Fibroblast of lung (primary cell): ENCODE results near the gene KRT16. TPM values are rescaled to one million over a fixed set of nuclear protein-coding genes. Genes with fewer than 3 reads are reported as not detected.

ENCODE experiments used
- DNase-seq, 2 donors: peaks; one replicate each; pipeline versions ENCODE4 v3.0.0 to v3.0.0-alpha.2; 2010; ENCODE audit warnings: low read depth in 2 of 2
- H2AFZ ChIP-seq: 2 replicates; pipeline ENCODE4 v1.5.1; 2012; ENCODE audit warnings: low read length, control low read depth, inconsistent platforms
- H3K27ac ChIP-seq: 2 replicates; pipeline ENCODE4 v1.5.1; 2011; ENCODE audit warnings: low read length, control low read depth; ENCODE audit not compliant: insufficient read depth
- H3K27me3 ChIP-seq: 2 replicates; pipeline ENCODE4 v1.5.1; 2011; ENCODE audit warnings: mild to moderate bottlenecking, low read length; ENCODE audit not compliant: control insufficient read depth, insufficient read depth
- H3K36me3 ChIP-seq: 2 replicates; pipeline ENCODE4 v1.5.1; 2011; ENCODE audit warnings: low read length; ENCODE audit not compliant: control insufficient read depth, insufficient read depth
- H3K4me1 ChIP-seq: 2 replicates; pipeline ENCODE4 v1.5.1; 2011; ENCODE audit warnings: low read length; ENCODE audit not compliant: control insufficient read depth, insufficient read depth; ENCODE audit errors: extremely low read depth
- H3K4me2 ChIP-seq: 2 replicates; pipeline ENCODE4 v1.5.1; 2011; ENCODE audit warnings: low read length, control low read depth; ENCODE audit not compliant: insufficient read depth; ENCODE audit errors: extremely low read depth
- H3K4me3 ChIP-seq, 4 experiments: fragments of 200-600 bp in 1 of 4; sonication (generic) in 1 of 4; replicated peaks in 1 of 4; 2 replicates each; pipeline ENCODE4 v1.5.1; 2011 to 2016; ENCODE audit warnings: low read length in 4 of 4, low read depth in 3 of 4, mild to moderate bottlenecking in 3 of 4, control low read depth in 2 of 4, inconsistent platforms in 1 of 4, mixed read lengths in 1 of 4; ENCODE audit not compliant: insufficient read depth in 1 of 4; ENCODE audit errors: control extremely low read depth in 1 of 4
- H3K79me2 ChIP-seq: 2 replicates; pipeline ENCODE4 v1.5.1; 2012; ENCODE audit warnings: mild to moderate bottlenecking, low read length, inconsistent platforms; ENCODE audit not compliant: control insufficient read depth, insufficient read depth
- H3K9ac ChIP-seq: 2 replicates; pipeline ENCODE4 v1.5.1; 2011; ENCODE audit warnings: mild to moderate bottlenecking, low read length, control low read depth; ENCODE audit not compliant: insufficient read depth
- H3K9me3 ChIP-seq: 2 replicates; pipeline ENCODE4 v1.5.1; 2012; ENCODE audit warnings: low read depth, low read length; ENCODE audit not compliant: control insufficient read depth, insufficient read depth
- H4K20me1 ChIP-seq: 2 replicates; pipeline ENCODE4 v1.5.1; 2011; ENCODE audit warnings: low read length; ENCODE audit not compliant: control insufficient read depth, insufficient read depth; ENCODE audit errors: extremely low read depth
- CTCF ChIP-seq, 2 donors: IDR thresholded peaks in 1 of 2; conservative IDR thresholded peaks in 1 of 2; 1 replicate in 1 of 2; 2 replicates in 1 of 2; pipeline ENCODE4 v1.5.1; 2011 to 2012; ENCODE audit warnings: low read length in 2 of 2, control low read depth in 1 of 2, inconsistent platforms in 1 of 2, low read depth in 1 of 2, mild to moderate bottlenecking in 1 of 2
- EZH2 ChIP-seq: IDR thresholded peaks from 2 replicates; pipeline ENCODE4 v1.5.1; 2012; ENCODE audit warnings: low read length, control low read depth, mild to moderate bottlenecking; ENCODE audit errors: missing control alignments
- polyA plus RNA-seq, 2 donors: library from polyadenylated mRNA; depleted of rRNA in 1 of 2; stranded (reverse) in 1 of 2; unstranded in 1 of 2; fragments of >200 nt; gene quantifications; 2 replicates each; pipeline ENCODE4 v1.2.1, GENCODE V29; 2011 to 2012; ENCODE audit warnings: missing spikeins in 1 of 2
- total RNA-seq: library from RNA; depleted of rRNA; stranded (reverse); fragments of >200 nt; gene quantifications from 2 replicates; pipeline ENCODE4 v1.2.1, GENCODE V29; 2014

The KRT16 gene
- total and polyA plus RNA-seq, 2 donors (not counting 1 experiment from before 2014, with no cell fraction given) = 0.09 TPM; not detected in 1

DNA sequence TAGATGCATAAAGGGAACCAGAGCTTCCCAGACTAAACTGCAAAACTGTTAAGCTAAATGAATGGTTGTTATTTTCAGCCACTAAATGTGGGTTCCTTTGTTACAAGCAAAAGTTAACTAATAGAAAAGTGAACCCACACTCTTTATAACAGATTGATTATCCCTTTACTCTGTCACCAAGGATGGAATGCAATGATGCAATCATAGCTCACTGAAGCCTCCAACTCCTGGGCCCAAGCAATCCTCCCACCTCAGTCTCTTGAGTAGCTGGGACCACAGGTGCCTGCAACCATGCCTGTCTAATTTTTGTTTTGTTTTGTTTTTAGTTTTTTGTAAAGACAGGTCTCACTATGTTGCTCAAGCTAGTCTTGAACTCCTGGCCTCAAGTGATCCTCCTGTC, 47.2 kb downstream of the KRT16 start:
- TF ChIP-seq CTCF (conservative IDR thresholded peaks at IDR 0.05 in 1 of 2, IDR thresholded peaks at IDR 0.05 in 1 of 2; ENCODE audit: low read depth in 1 of 2, low read length in 2 of 2) (no peak), EZH2 (no peak)
- Histone ChIP-seq H3K27me3 (peaks cover 9% of the 10 kb centered on the region), H3K36me3 (no peaks in the 10 kb centered on the region), H3K79me2 (no peaks in the 10 kb centered on the region), H4K20me1 (no peaks in the 10 kb centered on the region), H3K27ac (no peak overlapping the region), H2AFZ (no peak overlapping the region), H3K4me1 (no peaks in the 10 kb centered on the region), H3K9me3 (no peaks in the 10 kb centered on the region), H3K4me2 (no peak overlapping the region), H3K4me3 (no peak overlapping the region), H3K9ac (no peak overlapping the region)
- no peak for DNase-seq

DNA sequence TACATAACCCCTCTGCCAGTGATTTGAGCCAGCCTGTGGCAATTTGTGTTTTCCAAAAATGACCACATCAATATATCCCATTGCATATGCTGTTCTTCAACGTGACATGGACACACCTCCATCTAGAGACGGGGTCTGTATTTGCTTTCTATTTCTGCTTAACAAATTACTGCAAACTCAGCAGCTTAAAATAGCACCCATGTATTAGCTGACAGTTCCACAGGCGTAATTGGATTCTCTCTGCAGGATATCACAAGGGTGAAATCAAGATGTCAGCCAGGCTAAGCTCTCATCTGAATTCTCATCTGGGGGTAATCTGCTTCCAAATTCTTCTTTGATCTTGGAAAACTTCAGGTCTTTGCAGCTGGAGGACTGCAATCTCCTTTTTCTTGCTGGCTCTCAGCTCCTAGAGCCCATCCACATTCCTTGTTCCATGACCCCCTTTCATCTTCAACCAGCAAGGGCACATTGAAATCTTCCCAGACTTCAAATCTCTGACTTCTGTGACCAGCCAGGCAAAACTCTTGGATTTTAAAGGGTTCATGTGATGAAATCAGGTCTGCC, 48.9 kb downstream of the KRT16 start:
- Histone ChIP-seq H3K9ac (no peak overlapping the region), H3K4me1 (no peaks in the 10 kb centered on the region), H3K27ac (no peak overlapping the region), H3K79me2 (no peaks in the 10 kb centered on the region), H4K20me1 (no peaks in the 10 kb centered on the region), H3K4me2 (no peak overlapping the region), H2AFZ (no peak overlapping the region), H3K4me3 (no peak overlapping the region), H3K36me3 (no peaks in the 10 kb centered on the region), H3K27me3 (peaks cover 6% of the 10 kb centered on the region), H3K9me3 (no peaks in the 10 kb centered on the region)
- TF ChIP-seq EZH2 (no peak), CTCF (conservative IDR thresholded peaks at IDR 0.05 in 1 of 2, IDR thresholded peaks at IDR 0.05 in 1 of 2; ENCODE audit: low read depth in 1 of 2, low read length in 2 of 2) (no peak)
- DNase-seq = no peak

DNA sequence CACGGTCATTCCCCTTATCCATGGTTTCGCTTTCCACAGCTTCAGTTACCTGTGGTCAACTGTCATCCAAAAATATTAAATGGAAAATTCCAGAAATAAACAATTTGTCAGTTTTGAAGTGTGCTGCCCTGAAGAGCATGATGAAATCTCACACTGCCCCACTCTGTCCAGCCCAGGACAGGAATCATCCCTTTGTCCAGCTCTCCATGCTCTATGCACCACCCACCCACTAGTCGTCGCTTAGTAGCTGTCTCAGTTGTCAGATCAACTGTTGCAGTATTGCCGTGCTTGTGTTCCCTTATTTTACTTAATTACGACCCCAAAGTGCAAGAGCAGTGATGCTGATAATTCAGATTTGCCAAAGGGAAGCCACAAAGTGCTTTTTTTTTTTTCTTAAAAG, 51.0 kb downstream of the KRT16 start:
- no peak for DNase-seq
- no peak overlapping the region for H3K9ac ChIP-seq
- no peak for TF ChIP-seq EZH2
- no peak overlapping the region for H3K4me2 ChIP-seq
- H3K4me3 ChIP-seq = no peak overlapping the region
- no peak overlapping the region for H3K27ac ChIP-seq
- no peaks in the 10 kb centered on the region for H3K79me2 ChIP-seq
- H4K20me1 ChIP-seq = no peaks in the 10 kb centered on the region
- H3K27me3 ChIP-seq = peaks cover 8% of the 10 kb centered on the region
- H3K9me3 ChIP-seq = no peaks in the 10 kb centered on the region
- H2AFZ ChIP-seq = no peak overlapping the region
- no peaks in the 10 kb centered on the region for H3K36me3 ChIP-seq
- no peaks in the 10 kb centered on the region for H3K4me1 ChIP-seq

Other genes with a start within 250 kb of the KRT16 start
- gene KRT33B, start 243.0 kb downstream of the KRT16 start, total RNA-seq = not detected in 2 replicates
- gene KRT33B, start 243.0 kb downstream of the KRT16 start, polyA plus RNA-seq = not detected in 2 replicates
- gene KRT34, start 230.5 kb downstream of the KRT16 start, total RNA-seq = under 0.01 TPM in 1 of 2 replicates, not detected in the other
- 0.45 and 1.00 TPM in 2 replicates for gene KRT34, start 230.5 kb downstream of the KRT16 start, polyA plus RNA-seq
- gene KRT31, start 215.2 kb downstream of the KRT16 start, total RNA-seq = not detected in 2 replicates
- not detected in 2 replicates for gene KRT31, start 215.2 kb downstream of the KRT16 start, polyA plus RNA-seq
- gene KRT37, start 188.2 kb downstream of the KRT16 start, total RNA-seq = not detected in 2 replicates
- not detected in 2 replicates for gene KRT37, start 188.2 kb downstream of the KRT16 start, polyA plus RNA-seq
- under 0.01 TPM in 1 of 2 replicates, not detected in the other for gene KRT38, start 171.8 kb downstream of the KRT16 start, total RNA-seq
- 0.02 and 0.07 TPM in 2 replicates for gene KRT38, start 171.8 kb downstream of the KRT16 start, polyA plus RNA-seq
- gene KRT32, start 145.4 kb downstream of the KRT16 start, total RNA-seq = under 0.01 TPM in 2 replicates
- 0.03 and 0.09 TPM in 2 replicates for gene KRT32, start 145.4 kb downstream of the KRT16 start, polyA plus RNA-seq
- gene KRT35, start 131.6 kb downstream of the KRT16 start, total RNA-seq = not detected in 2 replicates
- gene KRT35, start 131.6 kb downstream of the KRT16 start, polyA plus RNA-seq = not detected in 2 replicates
- gene KRT36, start 122.9 kb downstream of the KRT16 start, total RNA-seq = not detected in 2 replicates
- 0.03 TPM in 2 replicates for gene KRT36, start 122.9 kb downstream of the KRT16 start, polyA plus RNA-seq
- not detected in 2 replicates for gene KRT13, start 107.2 kb downstream of the KRT16 start, total RNA-seq
- 0.03 TPM in 1 of 2 replicates, not detected in the other for gene KRT13, start 107.2 kb downstream of the KRT16 start, polyA plus RNA-seq
- gene KRT15, start 93.9 kb downstream of the KRT16 start, total RNA-seq = 0.17 TPM in 1 of 2 replicates, not detected in the other
- gene KRT15, start 93.9 kb downstream of the KRT16 start, polyA plus RNA-seq = 0.47 and 1.8 TPM in 2 replicates
- gene KRT19, start 84.5 kb downstream of the KRT16 start, total RNA-seq = 11.6 and 22.3 TPM in 2 replicates
- gene KRT19, start 84.5 kb downstream of the KRT16 start, polyA plus RNA-seq = 8.1 and 32.6 TPM in 2 replicates
- not detected in 2 replicates for gene KRT9, start 40.7 kb downstream of the KRT16 start, total RNA-seq
- not detected in 2 replicates for gene KRT9, start 40.7 kb downstream of the KRT16 start, polyA plus RNA-seq
- gene KRT14, start 25.9 kb downstream of the KRT16 start, total RNA-seq = not detected in 2 replicates
- gene KRT14, start 25.9 kb downstream of the KRT16 start, polyA plus RNA-seq = 0.62 and 0.94 TPM in 2 replicates
- 0.26 and 0.50 TPM in 2 replicates for gene KRT17, start 11.8 kb upstream of the KRT16 start, total RNA-seq
- 0.89 and 0.90 TPM in 2 replicates for gene KRT17, start 11.8 kb upstream of the KRT16 start, polyA plus RNA-seq
- 112 and 145 TPM in 2 replicates for gene EIF1, start 76.1 kb upstream of the KRT16 start, total RNA-seq
- 225 and 256 TPM in 2 replicates for gene EIF1, start 76.1 kb upstream of the KRT16 start, polyA plus RNA-seq
- gene GAST, start 99.6 kb upstream of the KRT16 start, total RNA-seq = not detected in 2 replicates
- not detected in 2 replicates for gene GAST, start 99.6 kb upstream of the KRT16 start, polyA plus RNA-seq
- 0.17 and 0.26 TPM in 2 replicates for gene HAP1, start 121.9 kb upstream of the KRT16 start, total RNA-seq
- gene HAP1, start 121.9 kb upstream of the KRT16 start, polyA plus RNA-seq = 0.01 and 0.02 TPM in 2 replicates
- gene JUP, start 173.9 kb upstream of the KRT16 start, total RNA-seq = 6.4 and 13.2 TPM in 2 replicates
- gene JUP, start 173.9 kb upstream of the KRT16 start, polyA plus RNA-seq = 3.2 and 12.6 TPM in 2 replicates
- gene P3H4, start 199.2 kb upstream of the KRT16 start, total RNA-seq = 36.8 and 42.1 TPM in 2 replicates
- gene P3H4, start 199.2 kb upstream of the KRT16 start, polyA plus RNA-seq = 29.1 and 37.0 TPM in 2 replicates
- gene FKBP10, start 200.2 kb upstream of the KRT16 start, total RNA-seq = 182 and 211 TPM in 2 replicates
- gene FKBP10, start 200.2 kb upstream of the KRT16 start, polyA plus RNA-seq = 242 and 262 TPM in 2 replicates
- 61.9 and 88.1 TPM in 2 replicates for gene NT5C3B, start 223.5 kb upstream of the KRT16 start, total RNA-seq
- 83.5 and 101 TPM in 2 replicates for gene NT5C3B, start 223.5 kb upstream of the KRT16 start, polyA plus RNA-seq
- gene KLHL10, start 225.1 kb upstream of the KRT16 start, total RNA-seq = 0.26 and 0.33 TPM in 2 replicates
- gene KLHL10, start 225.1 kb upstream of the KRT16 start, polyA plus RNA-seq = 0.20 and 0.33 TPM in 2 replicates